Smooth muscle cell of the brain vasculature (primary cell): ENCODE data around the gene SRC.

ENCODE experiments used
- DNase-seq: peaks from one replicate; pipeline ENCODE4 v3.0.0-alpha.2; 2012; ENCODE audit warnings: low read depth, low spot score

SRC gene

DNA sequence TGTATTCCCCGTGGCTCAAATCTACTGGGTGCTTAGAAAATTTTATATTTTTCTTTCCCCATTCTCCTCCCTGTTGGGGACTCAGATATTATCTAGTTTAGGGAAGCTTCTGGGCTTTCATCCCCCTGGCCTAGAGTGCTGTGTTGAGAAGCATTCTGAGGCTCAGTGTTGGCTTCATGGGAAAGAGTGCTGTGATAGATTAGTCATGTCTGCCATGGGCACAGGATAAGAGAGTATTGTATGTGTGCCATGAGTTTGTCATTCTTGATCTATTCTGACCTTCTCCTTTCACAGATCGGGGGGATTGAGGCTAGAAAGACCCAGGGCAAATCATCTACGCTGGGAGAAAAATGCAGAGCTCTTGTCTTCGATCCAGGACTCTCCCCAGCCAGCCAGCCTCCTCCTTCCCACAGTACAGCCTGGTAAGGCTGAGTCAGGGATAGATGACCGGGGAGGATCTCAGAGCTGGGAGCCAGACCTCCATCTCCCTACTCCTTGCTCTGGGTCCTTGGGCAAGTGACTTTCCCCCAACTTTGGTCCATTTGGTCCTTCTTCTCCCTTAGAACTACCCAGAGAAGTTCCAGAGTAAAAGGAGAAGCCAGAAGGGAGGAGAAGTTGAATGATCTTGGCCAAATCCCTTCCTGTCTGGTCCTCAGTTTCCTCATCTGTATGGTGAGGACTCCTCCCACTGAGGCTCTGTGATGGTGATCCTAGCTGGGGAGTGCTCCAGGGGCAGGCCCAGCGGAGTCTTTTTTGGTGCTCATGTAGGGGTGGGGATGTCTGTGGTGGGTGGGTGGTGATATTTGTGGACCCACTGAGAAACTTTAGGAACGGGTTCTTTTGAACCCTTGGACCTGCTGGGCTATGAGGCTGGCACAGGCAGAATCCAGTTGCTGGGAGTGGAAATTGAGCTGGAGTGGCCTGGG is 5.0 kb downstream of the SRC start:
- no peak for DNase-seq

DNA sequence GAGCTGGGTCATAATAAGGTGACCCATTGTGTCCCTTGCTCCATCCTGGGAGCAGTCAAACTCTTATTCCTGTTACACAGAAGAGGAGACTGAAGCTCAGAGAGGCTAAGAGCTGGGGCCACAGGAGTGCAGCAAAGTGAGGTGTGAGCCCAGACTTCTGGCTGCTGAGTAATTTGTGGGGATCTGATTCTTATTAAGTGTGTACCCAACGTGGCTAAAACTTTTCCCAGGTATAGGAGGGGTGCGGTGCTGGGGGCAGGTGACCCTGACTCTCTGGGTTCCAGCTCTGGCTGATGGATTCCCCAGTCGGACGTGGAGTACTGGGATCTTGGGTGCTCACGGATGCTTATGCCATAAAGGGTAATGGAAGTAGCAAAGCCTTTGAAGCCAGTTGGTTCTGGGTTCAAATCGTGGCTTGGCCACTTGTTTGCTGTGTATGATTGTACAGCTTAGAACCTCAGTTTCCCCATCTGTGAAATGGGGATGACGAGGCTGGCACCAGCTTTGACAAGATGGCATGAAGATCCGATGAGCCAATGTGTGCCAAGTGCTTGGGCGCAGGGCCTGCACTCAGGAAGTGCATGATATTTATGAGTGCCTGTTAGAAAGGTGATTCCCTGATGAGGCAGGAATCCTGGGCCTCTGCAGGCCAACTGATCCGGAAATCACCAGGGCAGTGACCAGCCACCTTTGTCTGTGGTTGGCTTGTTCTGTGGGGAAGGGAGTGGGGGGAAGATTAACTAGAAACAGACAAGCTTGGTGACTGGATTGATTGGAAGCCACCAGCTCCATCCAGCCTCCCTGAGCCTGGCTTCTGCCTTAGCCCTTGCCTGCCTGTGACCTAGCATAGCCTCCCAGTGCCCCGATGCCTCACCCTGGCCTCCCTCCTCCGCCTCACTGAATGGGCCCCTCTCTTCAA is 6.0 kb downstream of the SRC start:
- DNase-seq, result no peak

DNA sequence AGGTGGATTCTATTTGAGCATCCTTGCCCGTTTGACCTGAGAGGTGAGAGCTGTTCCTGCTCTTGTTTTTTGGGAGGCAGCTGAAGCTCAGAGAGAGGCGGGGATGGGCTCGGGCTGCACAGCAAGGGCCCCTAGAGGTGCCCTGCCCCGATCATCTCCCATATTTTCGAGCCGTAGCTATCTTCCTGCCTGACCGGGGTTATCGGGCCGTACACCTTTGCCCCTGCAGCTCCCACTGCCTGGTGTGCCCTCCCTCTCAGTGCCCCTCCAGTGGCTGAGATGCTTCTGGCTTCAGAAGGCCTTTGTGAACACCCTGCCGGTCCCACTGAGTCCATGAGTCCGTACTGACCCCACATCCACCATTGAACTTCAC is 6.7 kb downstream of the SRC start:
- DNase-seq, result no peak

DNA sequence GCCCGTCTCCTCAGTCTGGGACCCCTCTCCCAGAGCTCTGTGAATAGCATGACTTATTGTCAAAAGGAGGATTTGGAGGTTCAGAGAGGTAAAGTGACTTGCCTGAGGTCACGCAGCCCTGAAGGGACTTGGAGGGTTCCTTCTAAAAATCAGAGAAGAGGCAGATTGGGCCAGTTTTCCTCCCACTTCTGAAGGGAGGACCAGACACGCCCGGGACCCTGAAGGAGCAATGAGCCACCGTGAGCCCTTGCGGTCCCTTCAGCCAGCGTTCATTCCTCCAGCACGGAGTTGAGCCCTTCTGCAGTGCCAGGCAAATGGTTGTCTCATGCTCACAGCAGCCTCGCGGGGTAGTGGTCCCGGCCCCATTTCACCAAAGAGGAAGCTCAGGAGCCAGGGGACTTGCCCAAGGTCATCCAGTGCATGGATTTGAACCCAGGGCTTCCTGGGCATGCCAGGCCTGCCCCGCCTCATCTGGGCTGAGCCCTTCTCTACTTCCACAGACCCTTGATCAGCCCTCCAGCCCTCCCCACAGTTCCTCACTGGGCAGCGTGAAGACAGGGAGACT is 7.4 kb downstream of the SRC start:
- DNase-seq, result no peak

DNA sequence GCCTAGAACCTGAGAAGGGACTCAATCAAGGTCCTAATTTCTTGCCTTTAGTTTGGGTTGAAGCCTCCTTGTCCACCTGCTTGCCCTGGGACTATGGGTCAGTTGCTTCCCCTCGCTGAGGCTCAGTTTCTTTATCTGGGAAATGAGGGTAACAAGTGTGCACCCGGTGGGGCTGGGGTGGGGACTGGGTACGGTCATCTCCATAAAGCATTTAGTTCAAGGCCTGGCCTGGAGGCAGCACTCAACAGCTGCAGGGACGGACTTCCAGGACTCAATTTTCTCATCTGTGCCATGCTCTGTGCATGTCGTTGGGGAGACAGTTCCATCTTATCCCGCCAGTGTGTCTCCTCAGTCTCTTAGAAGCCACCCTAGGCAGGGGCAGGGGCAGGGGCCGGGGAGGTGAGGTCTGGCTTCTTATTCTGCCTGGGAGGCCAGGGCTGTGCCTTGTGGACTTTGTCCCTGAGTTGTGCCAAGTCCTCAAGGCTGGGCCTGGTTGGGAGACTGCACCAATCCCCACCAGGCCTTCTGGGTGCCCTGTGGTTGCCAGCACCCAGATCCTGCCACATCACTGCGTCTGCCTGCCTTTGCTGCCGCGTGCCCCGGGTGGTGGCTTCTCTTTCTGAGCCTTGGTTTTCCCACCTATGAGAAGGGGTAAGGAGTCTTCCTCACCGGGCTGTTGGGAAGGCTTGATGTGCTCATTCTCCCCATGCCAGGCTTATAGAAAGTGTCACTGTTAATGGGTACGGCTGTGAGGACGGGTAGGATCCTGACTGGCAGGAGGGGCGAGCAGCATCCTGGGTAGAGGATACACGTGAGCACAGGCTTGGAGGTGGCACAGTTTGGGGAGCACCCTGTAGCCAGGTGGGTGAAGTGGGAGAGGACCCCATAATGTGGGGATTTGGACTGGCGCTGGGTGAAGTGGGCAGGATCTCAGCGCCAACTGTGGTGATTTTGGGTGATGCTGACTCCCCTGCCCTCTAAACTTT is 8.6 kb downstream of the SRC start:
- DNase-seq, result no peak

DNA sequence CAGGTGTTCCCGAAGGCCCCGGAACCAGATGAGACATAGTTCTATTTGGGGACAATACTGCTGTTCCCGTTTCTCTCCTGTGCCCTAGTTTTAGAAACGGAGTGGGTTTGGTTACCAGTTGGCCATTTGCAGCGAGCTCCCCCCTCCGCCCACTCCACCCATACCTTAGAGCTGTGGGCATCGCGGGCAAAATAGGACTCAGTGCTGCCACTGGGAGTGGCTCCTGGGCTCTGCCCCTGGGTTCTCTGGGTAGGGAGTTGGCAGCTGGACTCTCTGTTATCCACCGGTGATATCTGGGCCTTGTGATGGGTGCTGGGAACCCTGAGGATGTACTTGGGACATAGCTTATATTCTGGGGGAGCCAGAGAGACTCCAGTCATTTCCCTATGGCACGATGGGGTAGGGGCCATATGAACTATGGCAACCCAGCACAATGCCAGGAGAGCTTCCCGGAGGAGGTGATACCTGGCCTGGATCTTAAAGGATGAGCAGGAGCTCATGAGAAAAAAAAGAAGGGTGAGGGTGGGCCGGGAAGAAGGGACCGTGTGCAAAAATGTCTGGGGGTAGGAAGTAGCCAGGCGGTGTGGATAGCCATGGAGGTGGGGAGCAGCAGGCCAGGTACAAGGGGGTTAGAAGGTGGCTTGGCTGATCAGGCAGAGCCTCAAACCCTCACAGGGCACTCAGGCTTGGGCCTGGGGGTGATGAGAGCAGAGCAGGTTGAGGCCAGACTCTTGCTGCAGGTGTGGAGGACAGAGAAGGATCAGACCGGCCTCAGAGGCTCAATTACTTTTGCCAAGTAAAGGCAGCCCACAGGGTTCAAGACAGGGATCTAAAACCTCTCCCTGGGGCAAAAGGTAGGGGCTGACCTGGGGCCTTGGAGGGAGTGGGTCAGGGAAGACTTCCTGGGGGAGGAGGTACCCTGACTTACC is 9.6 kb downstream of the SRC start:
- DNase-seq, result no peak

DNA sequence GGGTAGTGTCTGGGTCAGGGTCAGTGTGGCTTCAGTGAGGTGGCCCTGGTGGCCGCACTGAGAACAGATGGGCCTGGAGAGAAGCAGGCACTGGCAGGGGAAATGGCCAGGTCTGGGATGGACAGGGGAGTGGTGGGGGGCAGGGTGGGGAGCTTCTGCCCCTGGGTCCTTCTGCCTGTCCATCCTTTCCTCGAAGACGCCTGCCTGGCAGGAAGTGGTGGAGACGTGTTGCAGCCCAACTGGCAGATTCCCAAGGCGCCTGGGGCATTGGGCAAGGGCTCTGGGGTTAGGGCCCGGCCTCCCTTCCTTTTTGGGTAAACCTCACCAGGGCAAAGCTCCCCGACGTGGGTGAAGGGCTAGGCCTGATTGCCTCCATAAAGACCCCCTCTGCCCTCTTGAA is 10.4 kb downstream of the SRC start:
- DNase-seq, result no peak

DNA sequence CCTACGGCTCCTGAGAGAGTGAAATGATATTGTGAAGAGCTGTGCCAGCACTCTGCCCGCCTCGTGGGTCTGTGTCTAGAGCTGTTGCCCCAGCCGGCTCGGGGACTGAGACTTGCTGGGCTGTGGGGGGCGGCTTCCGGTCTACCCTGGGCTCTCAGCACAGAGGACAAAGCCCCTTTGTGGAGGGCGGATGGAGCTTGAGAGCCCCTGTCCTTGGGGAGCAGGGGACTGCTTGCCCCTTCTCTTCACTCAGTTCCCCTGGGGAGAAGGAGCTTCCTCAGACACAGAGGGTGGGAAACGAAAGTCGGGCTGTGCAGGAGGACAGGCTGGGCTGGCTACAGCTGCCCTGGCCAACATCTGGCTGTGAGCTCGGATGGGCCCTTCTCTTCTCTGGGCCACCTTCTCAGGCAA is 11.0 kb downstream of the SRC start:
- no peak for DNase-seq

DNA sequence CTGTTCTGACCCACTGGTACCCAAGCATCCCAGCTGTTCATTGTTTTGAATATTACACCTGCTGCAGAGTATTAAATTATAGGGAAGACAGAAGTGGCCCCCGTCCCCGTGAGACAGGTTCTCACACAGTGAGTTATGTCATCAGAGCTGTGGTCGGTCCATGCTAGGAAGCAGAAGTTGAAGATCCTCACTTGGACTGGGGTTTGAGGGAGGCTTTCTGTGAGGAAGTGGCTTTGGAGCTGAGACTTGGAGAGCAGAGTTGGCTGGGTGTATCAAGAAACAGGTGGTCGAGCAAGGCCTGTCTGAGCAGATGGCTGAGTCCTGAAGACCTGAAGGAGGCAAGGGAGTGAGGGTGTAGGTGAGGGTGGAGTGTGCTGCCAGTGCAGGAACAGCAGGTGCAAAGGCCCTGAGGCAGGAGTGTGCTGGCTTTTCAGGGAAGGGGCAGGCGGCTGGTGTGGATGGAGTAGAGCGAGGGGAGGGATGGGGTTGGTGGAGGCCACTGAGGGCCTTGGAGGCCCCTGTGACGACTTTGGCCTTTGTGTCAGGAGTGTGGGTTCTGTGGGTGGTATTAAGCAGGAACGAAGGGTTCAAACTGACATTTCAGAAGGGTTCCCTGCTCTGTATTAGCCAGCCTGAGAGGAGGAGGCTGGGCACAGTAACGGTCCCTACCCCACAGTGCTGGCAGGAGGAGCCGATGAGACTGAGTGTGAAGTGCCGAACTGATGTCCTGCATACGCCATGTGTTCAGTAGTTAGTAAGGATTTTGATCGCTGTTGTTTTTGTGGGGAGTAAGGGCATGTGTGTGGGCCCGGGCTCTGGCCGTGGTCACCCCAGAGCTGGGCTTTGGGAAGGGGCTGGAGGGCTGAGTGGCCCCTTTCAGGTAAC is 11.8 kb downstream of the SRC start:
- no peak for DNase-seq

DNA sequence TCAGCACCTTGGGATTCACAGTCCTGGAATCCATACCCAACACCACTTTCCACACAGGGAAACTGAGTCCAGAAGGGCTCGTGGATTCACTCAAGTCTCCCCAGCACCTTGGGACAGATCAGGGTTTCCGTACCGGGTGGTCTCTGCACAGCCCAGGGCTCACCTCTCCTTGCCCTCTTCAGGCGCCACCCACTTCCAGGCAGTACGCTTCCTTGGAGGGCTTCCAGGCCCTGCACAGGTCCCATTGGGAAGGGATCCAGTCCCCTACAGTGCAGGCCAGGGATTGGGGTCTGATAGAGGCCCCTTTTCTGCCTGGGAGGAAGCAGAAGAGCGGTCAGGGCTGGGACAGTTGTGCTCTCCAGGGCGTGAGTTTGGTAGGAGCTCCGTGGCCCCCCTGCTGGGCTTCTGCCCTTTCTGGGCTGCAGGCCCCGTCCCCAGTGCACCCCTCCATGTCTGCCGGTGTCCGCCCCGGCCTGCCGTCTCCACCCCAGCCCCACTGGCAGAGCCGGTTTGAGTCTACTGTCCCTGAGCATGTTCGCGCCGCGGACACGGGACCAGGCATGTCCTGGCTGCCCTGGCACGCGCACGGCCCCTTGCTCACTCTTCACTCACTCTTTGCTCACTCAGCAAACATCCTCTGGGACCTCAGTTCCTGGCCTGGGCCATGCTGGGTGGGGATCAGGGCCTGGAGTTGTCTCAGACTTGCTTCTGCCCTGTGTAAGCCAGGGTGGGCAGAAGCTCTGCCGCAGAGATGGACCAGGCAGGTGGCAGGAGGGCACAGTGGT is 12.6 kb downstream of the SRC start:
- DNase-seq, result no peak

DNA sequence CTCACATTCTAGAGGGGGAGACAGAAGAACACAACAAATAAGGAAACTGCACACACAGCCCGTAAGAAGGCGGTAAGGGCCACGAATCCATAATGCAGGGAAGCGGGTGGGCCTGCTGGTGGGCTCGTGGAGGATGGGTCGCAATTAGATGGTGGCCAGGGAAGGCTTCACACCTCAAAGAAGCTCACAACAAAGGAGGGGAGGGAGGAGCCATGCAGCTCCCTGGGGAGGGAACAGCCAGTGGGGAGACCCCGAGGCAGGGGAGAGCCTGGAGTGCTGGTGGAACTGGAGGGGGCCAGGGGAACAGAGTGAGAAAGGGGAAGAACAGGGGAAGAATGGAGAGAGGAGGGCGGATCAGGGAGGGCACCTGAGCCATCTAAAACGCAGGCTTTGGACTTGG is 13.4 kb downstream of the SRC start:
- no peak for DNase-seq

DNA sequence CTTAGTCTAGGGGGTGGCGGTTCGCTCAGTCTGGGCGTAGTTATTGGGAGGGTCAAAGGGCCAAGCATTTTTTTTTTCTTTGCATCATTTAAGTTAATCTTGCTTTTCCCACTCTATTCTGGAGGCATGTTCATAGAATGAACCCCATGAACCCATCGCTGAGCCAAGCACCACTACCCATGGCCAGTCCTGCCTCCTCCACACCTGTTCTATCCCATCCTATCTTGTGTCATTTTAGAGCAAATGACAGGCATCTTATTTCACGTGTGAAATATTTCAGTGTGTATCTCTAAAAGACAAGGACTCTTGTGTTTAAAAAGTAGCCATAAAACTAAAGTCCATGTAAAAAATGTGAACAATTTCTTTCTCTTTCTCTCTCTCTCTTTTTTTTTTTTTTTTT is 13.9 kb downstream of the SRC start:
- no peak for DNase-seq

DNA sequence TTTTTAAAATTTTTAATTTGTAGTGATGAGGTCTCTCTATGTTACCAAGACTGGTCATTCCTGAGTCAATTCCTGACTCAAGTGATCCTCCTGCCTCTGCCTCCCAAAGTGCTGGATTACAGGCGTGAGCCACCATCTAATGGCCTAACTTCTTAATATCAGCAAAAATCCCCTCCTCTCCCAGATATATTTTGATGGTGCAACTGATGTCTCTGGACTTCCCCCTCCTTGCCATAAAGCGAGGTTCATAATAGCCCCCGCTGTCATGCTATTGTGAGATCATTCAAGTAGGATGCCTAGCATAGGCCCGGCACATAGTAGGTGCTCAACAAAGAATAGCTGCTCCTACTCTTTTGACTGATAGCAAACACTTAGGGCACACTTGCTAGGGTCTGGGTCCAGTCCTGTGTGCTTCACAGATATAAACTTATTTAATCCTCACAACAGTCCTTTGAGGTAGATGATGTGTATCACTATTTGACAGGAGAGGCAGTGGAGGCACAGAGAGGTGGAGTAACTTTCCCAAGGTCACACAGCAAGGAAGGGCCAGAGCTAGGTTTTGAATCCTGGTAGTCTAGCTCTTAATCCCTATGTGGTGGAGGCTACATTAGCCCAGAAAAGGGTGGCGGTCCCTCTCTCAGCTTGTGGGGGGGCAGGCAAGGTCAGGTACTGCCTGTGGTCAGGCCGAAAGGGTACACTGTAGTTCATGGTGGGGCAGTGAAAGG is 14.6 kb downstream of the SRC start:
- no peak for DNase-seq

DNA sequence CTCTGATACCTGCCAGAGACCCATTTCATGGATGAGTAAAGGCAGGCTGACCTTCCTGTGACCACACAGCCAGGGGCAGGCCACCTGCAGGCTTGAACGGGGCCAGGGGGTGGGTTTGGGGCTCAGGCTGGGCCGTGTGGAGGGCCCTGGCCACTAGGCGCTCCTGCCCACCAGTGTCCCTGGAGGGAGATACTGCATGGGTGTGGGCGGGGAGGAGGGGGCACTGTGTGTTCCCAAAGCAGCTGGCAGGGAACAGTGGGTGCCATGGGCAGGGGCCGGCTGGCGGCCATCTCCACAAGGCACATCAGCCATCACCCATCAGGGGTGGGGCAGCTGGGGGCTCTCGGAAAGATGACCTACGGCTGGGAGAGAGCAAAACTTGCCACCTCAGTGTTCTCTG is 15.4 kb downstream of the SRC start:
- DNase-seq, result no peak

DNA sequence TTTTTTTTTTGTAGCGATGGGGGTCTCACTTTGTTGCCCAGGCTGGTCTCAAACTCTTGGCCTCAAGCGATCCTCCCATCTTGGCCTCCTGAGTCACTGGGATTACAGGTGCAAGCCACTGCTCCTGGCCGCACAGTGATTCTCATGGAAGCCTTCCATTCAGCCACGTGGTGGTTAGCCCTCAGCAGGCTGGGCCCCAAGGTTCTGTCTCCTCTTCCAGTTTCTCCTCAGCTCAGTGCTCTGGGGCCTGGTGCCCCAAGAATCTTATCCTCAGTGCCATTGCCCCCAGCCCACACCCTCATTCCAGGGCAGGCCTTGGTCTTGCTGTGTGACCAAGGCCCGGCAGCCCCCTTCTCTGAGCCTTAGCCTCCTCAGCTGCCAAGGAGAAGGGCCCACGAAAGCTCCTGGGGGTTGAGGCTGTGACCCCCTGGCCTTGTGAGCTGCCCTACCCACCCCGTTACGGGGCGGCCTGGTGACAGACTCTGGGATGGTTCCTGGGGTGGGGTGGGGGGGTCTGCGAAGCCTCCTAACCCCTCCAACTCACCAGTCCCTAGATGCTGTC is 16.4 kb downstream of the SRC start:
- no peak for DNase-seq

DNA sequence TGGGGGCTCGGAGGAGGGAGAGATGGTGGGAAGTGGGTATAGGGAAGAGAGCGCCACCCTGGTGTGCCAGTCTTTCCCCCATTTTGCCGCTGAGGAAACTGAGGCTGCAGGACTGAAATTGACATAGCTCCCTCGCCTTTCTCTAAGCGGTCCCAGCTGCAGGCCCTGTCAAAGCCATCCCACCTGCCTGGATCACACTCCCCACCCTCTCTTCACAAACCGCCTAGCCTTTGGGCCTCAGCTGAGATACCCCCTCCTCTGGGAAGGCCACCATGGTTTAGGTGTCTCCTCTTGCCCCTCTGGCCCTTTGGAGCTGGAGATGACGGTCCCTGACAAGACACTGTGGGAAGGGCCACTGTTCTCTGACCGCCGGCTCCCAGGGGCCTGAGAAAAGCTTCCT is 16.9 kb downstream of the SRC start:
- DNase-seq, result no peak
